Chondrocyte (in vitro differentiated cells): Measurements from ENCODE around the gene RCL1. TPM values are rescaled to one million over a fixed set of nuclear protein-coding genes. Genes with fewer than 3 reads are reported as not detected.

Experiments
- DNase-seq: peaks from one replicate; pipeline ENCODE4 v3.0.0; 2021; ENCODE audit warnings: mixed read lengths, low spot score
- H3K27ac Mint-ChIP-seq: one replicate; pipeline ENCODE4 v1.8.0; 2021; ENCODE audit warnings: mild to moderate bottlenecking, moderate library complexity, mixed read lengths; ENCODE audit not compliant: unreplicated experiment
- H3K27me3 Mint-ChIP-seq: 2 replicates; pipeline ENCODE4 v1.8.0; 2021; ENCODE audit warnings: low read depth, mixed read lengths
- H3K36me3 Mint-ChIP-seq: 2 replicates; pipeline ENCODE4 v1.8.0; 2021; ENCODE audit warnings: low read depth, mixed read lengths
- H3K4me1 Mint-ChIP-seq: 2 replicates; pipeline ENCODE4 v1.8.0; 2021; ENCODE audit warnings: low read depth, mild to moderate bottlenecking, mixed read lengths
- H3K4me3 Mint-ChIP-seq: one replicate; pipeline ENCODE4 v1.8.0; 2021; ENCODE audit warnings: mild to moderate bottlenecking, moderate library complexity, mixed read lengths; ENCODE audit not compliant: unreplicated experiment
- H3K9me3 Mint-ChIP-seq: 2 replicates; pipeline ENCODE4 v1.8.0; 2021; ENCODE audit warnings: low read depth, mixed read lengths
- CTCF ChIP-seq: fragments of 200-600 bp; sonication (generic); IDR thresholded peaks from 2 replicates; pipeline ENCODE4 v1.5.0; 2021; ENCODE audit warnings: antibody characterized with exemption, mild to moderate bottlenecking, moderate library complexity
- total RNA-seq: library from RNA; stranded (reverse); gene quantifications from 3 replicates; pipeline ENCODE4 v1.2.1, GENCODE V29; 2021

The RCL1 gene
- total RNA-seq, 1 donor from 2014 or later: 8.6 TPM

DNA sequence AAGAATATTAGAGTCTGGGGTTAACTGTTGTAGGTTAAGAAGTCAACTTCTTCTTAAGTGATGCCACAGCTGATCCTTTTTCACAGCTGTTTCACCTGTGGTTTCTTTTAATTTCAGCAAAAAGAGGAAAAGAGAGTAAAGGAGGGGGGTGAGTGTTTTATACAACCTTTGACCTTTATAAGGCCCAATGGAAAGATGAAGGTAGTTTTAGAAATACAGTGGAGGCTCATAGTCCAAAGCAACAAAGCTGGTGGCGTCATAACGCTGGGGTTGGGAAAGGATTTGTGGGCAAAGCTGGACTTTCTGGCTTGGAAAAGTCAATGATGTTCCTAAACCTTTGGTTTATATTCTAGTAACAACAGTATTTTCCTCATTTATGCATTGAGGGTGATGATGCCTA is 49.5 kb downstream of the RCL1 start:
- H3K27ac Mint-ChIP-seq: no peak overlapping the region
- no peaks in the 10 kb centered on the region for H3K9me3 Mint-ChIP-seq
- H3K4me3 Mint-ChIP-seq: no peak overlapping the region
- peaks cover 29% of the 10 kb centered on the region for H3K4me1 Mint-ChIP-seq
- no peak for TF ChIP-seq CTCF
- H3K27me3 Mint-ChIP-seq: no peaks in the 10 kb centered on the region
- DNase-seq: no peak
- H3K36me3 Mint-ChIP-seq: peaks cover 12% of the 10 kb centered on the region

GRCh38 chr9:4842734-4843133 is 50.0 kb downstream of the RCL1 start:
- H3K4me3 Mint-ChIP-seq: no peak overlapping the region
- peaks cover 12% of the 10 kb centered on the region for H3K36me3 Mint-ChIP-seq
- no peaks in the 10 kb centered on the region for H3K9me3 Mint-ChIP-seq
- TF ChIP-seq CTCF: no peak
- peaks cover 23% of the 10 kb centered on the region for H3K4me1 Mint-ChIP-seq
- H3K27me3 Mint-ChIP-seq: no peaks in the 10 kb centered on the region
- DNase-seq: no peak
- no peak overlapping the region for H3K27ac Mint-ChIP-seq

- Mint-ChIP-seq H3K27me3 (no peaks in the 10 kb centered on the region), H3K4me3 (no peak overlapping the region), H3K4me1 (peaks cover 8% of the 10 kb centered on the region), H3K27ac (no peak overlapping the region), H3K9me3 (no peaks in the 10 kb centered on the region), H3K36me3 (peaks cover 12% of the 10 kb centered on the region)
- DNase-seq: no peak
- no peak for TF ChIP-seq CTCF
Observed at GRCh38 chr9:4844056-4844838, 51.5 kb downstream of the RCL1 start.

DNA sequence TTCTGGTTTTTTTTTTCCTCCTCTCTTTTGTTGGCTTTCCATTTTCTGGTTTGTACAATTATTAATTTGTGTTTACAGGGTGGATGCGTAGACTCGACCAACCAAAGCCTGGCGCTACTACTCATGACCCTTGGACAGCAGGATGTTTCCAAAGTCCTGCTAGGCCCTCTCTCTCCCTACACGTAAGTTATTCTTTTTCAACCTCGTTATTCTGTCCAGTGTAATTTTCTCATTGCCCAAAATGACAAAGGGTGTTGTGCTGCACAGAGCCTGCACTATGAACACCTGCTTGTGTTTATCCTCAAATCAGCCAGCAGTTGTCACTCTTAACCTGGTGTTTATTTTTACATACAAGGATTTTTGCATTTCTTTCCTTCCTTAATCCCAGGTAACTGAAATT is 56.6 kb downstream of the RCL1 start:
- Mint-ChIP-seq H3K4me3 (no peak overlapping the region), H3K27ac (no peak overlapping the region), H3K36me3 (peaks cover 12% of the 10 kb centered on the region), H3K27me3 (no peaks in the 10 kb centered on the region), H3K9me3 (no peaks in the 10 kb centered on the region), H3K4me1 (peaks cover 18% of the 10 kb centered on the region)
- no peak for DNase-seq
- TF ChIP-seq CTCF: peak; percentile 18

DNA sequence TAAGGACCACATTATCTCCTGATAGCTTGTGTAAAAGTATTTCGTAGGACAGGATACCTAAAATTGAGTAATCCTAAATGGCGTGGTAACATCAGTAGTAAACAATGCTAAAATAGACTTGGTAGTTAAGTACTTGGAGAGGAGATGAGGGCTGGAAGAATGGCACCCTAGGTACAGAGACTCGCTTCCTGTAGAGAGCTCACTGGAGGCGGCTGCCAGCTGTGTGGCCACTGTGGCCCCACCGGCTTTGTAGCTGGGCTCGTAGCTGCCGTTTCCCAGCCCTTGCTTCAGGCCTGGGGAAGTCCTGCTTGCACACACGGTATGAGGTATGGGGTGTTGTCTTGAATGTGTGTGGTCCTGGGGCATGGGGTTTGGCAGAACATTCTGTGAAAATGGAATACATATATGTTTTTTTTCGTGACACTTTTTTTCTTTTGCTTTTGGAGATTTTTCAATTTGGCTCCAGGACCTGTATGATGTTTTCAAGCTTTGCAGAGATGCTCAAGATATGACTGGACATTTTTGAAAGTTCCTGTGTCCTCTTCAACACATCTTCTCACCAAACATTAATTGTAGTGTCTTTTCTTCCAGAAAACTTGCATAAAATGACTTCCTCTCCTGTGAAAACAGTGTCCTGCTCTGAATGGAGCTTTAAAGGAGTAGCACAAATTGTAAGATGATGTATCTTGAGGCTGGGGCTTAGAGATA is 58.0 kb downstream of the RCL1 start:
- Mint-ChIP-seq H3K4me3 (no peak overlapping the region), H3K9me3 (no peaks in the 10 kb centered on the region), H3K4me1 (peaks cover 26% of the 10 kb centered on the region), H3K27ac (peak overlapping the region; percentile 75), H3K27me3 (no peaks in the 10 kb centered on the region), H3K36me3 (peaks cover 7% of the 10 kb centered on the region)
- DNase-seq: no peak
- no peak for TF ChIP-seq CTCF
